ENCODE measurements around the gene CYP46A1. TPM values are rescaled to one million over a fixed set of nuclear protein-coding genes. Genes with fewer than 3 reads are reported as not detected.

CYP46A1 gene
- total and polyA plus RNA-seq, 4 donors, result 0.14 to 0.92 (median 0.48) TPM

DNA sequence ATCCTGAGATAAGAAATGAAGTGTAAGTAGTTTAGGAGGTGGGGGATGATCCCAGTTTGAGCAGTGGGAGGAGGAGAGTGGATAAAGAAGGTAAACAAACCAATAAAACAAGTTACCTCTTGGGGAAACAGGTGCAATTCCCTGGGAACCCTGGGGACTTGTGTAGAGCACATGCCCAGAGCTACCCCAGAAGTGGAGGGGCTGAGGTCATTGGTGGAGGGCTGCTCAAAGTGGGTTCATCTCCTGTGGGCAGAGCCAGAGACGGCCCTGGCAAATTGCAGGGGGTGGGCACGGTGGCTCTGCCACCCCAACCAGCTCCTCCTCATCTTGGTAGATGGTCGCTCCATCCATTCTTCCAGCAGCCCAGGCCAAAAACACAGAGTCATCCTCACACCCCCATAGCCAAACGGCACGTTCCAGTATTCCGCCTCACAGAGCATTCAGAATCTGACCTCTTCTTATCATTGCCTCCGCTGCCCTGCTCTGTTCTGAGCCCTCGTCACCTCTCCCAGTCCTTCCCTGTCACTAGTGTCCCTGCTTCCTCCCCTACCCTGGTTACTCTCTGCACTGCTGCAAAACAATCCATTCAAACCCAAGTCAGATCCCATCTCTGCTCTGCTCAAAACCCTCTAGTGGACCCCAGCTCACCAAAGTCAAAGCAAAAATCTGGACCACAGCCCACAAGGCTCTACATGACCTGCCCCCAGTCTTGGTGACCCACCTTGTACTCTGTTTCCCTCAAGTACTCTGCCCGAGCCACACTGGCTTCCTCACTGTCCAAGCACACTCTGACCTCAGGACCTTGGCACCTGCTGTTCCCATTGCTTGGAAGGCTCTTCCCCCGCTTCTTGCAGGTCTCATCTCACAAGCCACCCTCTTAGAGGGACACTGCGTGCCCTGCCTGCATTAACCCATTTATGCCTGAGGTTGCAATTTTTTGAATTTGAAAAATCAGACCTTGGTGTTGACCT is 5.5 kb downstream of the CYP46A1 start (continued):
- TF ChIP-seq GABPA (IDR thresholded peaks at IDR 0.05 in 1 of 2, conservative IDR thresholded peaks at IDR 0.05 in 1 of 2), result no peak
- TF ChIP-seq, protein P1, sequence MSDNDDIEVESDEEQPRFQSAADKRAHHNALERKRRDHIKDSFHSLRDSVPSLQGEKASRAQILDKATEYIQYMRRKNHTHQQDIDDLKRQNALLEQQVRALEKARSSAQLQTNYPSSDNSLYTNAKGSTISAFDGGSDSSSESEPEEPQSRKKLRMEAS (IDR thresholded peaks at IDR 0.05), result no peak
- no peak for TF ChIP-seq RAD21 (IDR thresholded peaks at IDR 0.05)
- TF ChIP-seq, protein P2, sequence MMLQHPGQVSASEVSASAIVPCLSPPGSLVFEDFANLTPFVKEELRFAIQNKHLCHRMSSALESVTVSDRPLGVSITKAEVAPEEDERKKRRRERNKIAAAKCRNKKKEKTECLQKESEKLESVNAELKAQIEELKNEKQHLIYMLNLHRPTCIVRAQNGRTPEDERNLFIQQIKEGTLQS (IDR thresholded peaks at IDR 0.05), result no peak
- TF ChIP-seq RXRA (IDR thresholded peaks at IDR 0.05), result no peak
- no peak for TF ChIP-seq FOXA1 (IDR thresholded peaks at IDR 0.05)
- TF ChIP-seq TAF1 (conservative IDR thresholded peaks at IDR 0.05), result no peak
- no peak for TF ChIP-seq EGR1 (IDR thresholded peaks at IDR 0.05; ENCODE audit: low read depth in 2 of 2)

DNA sequence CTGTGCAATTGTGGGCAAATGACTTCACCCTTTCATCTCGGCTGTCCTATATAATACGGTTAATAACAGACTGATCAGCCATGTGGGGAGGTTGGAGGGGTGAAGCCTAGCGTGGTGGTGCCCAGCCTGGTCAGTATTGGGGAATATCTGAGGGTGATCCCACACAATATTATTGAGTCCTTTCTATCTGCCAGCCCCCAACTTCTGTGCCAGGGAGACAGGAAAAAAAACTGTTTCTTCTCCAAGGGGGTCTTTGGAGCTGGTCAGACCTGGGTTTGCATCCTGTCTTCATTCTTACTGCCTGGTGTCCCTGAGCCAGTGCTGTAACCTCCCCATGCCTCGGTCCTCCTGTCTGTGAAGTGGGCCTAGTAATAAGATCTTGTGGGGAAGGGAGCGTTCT is 6.5 kb downstream of the CYP46A1 start:
- no peaks in the 10 kb centered on the region for H3K4me1 ChIP-seq (ENCODE audit: control insufficient read depth in 4 of 4, insufficient read depth in 4 of 4, low read length in 3 of 4)
- DNase-seq (ENCODE audit: low spot score), result peak; percentile 20
- H3K27me3 ChIP-seq (ENCODE audit: control insufficient read depth in 4 of 4, insufficient read depth in 4 of 4, low read length in 3 of 4), result no peaks in the 10 kb centered on the region
- WGBS, result 87% methylated on average over 5 of the region's 5 CpGs
- no peaks in the 10 kb centered on the region for H3K36me3 ChIP-seq (ENCODE audit: control insufficient read depth in 4 of 4, insufficient read depth in 3 of 4, low read depth in 1 of 4, low read length in 3 of 4)
- H3K4me3 ChIP-seq (ENCODE audit: low read depth in 1 of 3, low read length in 3 of 3), result no peak overlapping the region
- H3K27ac ChIP-seq (ENCODE audit: low read depth in 1 of 2, low read length in 2 of 2), result no peak overlapping the region
- TF ChIP-seq GABPA (IDR thresholded peaks at IDR 0.05 in 1 of 2, conservative IDR thresholded peaks at IDR 0.05 in 1 of 2), result no peak
- TF ChIP-seq JUND (IDR thresholded peaks at IDR 0.05), result no peak
- TF ChIP-seq, protein P3, sequence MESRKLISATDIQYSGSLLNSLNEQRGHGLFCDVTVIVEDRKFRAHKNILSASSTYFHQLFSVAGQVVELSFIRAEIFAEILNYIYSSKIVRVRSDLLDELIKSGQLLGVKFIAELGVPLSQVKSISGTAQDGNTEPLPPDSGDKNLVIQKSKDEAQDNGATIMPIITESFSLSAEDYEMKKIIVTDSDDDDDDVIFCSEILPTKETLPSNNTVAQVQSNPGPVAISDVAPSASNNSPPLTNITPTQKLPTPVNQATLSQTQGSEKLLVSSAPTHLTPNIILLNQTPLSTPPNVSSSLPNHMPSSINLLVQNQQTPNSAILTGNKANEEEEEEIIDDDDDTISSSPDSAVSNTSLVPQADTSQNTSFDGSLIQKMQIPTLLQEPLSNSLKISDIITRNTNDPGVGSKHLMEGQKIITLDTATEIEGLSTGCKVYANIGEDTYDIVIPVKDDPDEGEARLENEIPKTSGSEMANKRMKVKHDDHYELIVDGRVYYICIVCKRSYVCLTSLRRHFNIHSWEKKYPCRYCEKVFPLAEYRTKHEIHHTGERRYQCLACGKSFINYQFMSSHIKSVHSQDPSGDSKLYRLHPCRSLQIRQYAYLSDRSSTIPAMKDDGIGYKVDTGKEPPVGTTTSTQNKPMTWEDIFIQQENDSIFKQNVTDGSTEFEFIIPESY (IDR thresholded peaks at IDR 0.05), result no peak
- TF ChIP-seq, protein P2 (IDR thresholded peaks at IDR 0.05), result no peak
- TF ChIP-seq SP1 (IDR thresholded peaks at IDR 0.05), result no peak
- TF ChIP-seq, protein P1 (IDR thresholded peaks at IDR 0.05), result no peak
- no peak for TF ChIP-seq FOXA1 (IDR thresholded peaks at IDR 0.05)
- TF ChIP-seq YY1 (IDR thresholded peaks at IDR 0.05), result no peak
- TF ChIP-seq, protein P4, sequence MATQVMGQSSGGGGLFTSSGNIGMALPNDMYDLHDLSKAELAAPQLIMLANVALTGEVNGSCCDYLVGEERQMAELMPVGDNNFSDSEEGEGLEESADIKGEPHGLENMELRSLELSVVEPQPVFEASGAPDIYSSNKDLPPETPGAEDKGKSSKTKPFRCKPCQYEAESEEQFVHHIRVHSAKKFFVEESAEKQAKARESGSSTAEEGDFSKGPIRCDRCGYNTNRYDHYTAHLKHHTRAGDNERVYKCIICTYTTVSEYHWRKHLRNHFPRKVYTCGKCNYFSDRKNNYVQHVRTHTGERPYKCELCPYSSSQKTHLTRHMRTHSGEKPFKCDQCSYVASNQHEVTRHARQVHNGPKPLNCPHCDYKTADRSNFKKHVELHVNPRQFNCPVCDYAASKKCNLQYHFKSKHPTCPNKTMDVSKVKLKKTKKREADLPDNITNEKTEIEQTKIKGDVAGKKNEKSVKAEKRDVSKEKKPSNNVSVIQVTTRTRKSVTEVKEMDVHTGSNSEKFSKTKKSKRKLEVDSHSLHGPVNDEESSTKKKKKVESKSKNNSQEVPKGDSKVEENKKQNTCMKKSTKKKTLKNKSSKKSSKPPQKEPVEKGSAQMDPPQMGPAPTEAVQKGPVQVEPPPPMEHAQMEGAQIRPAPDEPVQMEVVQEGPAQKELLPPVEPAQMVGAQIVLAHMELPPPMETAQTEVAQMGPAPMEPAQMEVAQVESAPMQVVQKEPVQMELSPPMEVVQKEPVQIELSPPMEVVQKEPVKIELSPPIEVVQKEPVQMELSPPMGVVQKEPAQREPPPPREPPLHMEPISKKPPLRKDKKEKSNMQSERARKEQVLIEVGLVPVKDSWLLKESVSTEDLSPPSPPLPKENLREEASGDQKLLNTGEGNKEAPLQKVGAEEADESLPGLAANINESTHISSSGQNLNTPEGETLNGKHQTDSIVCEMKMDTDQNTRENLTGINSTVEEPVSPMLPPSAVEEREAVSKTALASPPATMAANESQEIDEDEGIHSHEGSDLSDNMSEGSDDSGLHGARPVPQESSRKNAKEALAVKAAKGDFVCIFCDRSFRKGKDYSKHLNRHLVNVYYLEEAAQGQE (IDR thresholded peaks at IDR 0.05), result no peak
- TF ChIP-seq HNF4G (IDR thresholded peaks at IDR 0.05), result no peak
- no peak for TF ChIP-seq TAF1 (conservative IDR thresholded peaks at IDR 0.05)
- TF ChIP-seq, protein P5, sequence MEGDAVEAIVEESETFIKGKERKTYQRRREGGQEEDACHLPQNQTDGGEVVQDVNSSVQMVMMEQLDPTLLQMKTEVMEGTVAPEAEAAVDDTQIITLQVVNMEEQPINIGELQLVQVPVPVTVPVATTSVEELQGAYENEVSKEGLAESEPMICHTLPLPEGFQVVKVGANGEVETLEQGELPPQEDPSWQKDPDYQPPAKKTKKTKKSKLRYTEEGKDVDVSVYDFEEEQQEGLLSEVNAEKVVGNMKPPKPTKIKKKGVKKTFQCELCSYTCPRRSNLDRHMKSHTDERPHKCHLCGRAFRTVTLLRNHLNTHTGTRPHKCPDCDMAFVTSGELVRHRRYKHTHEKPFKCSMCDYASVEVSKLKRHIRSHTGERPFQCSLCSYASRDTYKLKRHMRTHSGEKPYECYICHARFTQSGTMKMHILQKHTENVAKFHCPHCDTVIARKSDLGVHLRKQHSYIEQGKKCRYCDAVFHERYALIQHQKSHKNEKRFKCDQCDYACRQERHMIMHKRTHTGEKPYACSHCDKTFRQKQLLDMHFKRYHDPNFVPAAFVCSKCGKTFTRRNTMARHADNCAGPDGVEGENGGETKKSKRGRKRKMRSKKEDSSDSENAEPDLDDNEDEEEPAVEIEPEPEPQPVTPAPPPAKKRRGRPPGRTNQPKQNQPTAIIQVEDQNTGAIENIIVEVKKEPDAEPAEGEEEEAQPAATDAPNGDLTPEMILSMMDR (IDR thresholded peaks at IDR 0.05; ENCODE audit: low read depth, low read length, missing input control), result no peak
- no peak for TF ChIP-seq NR2F2 (IDR thresholded peaks at IDR 0.05)
- no peaks in the 10 kb centered on the region for H3K9me3 ChIP-seq (ENCODE audit: control insufficient read depth in 4 of 4, low read length in 3 of 4)
- H3K9ac ChIP-seq (ENCODE audit: low read depth in 1 of 2, low read length in 2 of 2), result no peak overlapping the region

Data from liver (tissue), 9 donors.